ENCODE measurements around the gene MEN1. TPM values are rescaled to one million over a fixed set of nuclear protein-coding genes. Genes with fewer than 3 reads are reported as not detected.

The MEN1 gene
- total and polyA plus RNA-seq, 2 of the 13 experiments (the other 11 are each of a cell fraction or from before 2014, with no cell fraction given), result 20.5 to 27.3 TPM

DNA sequence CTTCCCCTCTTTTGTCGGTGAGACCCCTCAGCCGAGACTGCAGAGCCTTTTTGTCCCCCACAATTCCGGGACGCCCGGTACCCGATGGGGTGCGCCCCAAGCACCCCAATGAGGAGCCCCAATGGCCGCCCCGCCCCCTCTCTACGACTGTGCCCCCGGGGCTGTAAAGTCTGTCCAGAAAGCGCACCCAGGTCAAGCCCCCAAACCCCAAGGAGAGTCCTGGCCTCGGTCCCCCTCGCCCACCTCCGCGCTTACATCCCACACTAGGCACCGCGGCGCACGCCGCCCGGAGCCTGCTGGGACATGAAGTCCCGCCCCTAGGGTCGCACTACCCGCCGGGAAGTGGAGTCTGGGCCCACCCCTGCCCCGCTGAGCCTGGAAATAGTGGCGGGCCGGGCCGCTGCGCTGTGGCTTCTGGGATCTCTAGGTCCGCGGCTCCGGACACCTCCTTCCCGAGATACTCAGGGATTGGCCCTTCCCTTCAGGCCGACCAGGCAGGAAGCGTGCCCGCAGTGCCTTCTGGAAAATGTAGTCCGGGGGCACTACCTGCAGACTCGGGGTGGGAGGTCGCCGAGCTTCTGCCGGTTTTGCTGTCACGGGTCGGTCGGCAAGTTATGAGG lies at the start of gene MEN1 (continued):
- TF ChIP-seq ZNF7 (CRISPR knock-in tag; IDR thresholded peaks at IDR 0.05), result no peak
- TF ChIP-seq TSC22D2 (CRISPR knock-in tag; IDR thresholded peaks at IDR 0.05; ENCODE audit: borderline replicate concordance), result 0 out of 2 replicates have a peak, but pooled peaks have one; percentile 23
- TF ChIP-seq KDM3A (CRISPR knock-in tag; IDR thresholded peaks at IDR 0.05; ENCODE audit: low read depth), result peak; percentile 48; the same call in 1 of the 2 replicates
- no peak for TF ChIP-seq MTA3 (CRISPR knock-in tag; IDR thresholded peaks at IDR 0.05)
- TF ChIP-seq, protein P1, sequence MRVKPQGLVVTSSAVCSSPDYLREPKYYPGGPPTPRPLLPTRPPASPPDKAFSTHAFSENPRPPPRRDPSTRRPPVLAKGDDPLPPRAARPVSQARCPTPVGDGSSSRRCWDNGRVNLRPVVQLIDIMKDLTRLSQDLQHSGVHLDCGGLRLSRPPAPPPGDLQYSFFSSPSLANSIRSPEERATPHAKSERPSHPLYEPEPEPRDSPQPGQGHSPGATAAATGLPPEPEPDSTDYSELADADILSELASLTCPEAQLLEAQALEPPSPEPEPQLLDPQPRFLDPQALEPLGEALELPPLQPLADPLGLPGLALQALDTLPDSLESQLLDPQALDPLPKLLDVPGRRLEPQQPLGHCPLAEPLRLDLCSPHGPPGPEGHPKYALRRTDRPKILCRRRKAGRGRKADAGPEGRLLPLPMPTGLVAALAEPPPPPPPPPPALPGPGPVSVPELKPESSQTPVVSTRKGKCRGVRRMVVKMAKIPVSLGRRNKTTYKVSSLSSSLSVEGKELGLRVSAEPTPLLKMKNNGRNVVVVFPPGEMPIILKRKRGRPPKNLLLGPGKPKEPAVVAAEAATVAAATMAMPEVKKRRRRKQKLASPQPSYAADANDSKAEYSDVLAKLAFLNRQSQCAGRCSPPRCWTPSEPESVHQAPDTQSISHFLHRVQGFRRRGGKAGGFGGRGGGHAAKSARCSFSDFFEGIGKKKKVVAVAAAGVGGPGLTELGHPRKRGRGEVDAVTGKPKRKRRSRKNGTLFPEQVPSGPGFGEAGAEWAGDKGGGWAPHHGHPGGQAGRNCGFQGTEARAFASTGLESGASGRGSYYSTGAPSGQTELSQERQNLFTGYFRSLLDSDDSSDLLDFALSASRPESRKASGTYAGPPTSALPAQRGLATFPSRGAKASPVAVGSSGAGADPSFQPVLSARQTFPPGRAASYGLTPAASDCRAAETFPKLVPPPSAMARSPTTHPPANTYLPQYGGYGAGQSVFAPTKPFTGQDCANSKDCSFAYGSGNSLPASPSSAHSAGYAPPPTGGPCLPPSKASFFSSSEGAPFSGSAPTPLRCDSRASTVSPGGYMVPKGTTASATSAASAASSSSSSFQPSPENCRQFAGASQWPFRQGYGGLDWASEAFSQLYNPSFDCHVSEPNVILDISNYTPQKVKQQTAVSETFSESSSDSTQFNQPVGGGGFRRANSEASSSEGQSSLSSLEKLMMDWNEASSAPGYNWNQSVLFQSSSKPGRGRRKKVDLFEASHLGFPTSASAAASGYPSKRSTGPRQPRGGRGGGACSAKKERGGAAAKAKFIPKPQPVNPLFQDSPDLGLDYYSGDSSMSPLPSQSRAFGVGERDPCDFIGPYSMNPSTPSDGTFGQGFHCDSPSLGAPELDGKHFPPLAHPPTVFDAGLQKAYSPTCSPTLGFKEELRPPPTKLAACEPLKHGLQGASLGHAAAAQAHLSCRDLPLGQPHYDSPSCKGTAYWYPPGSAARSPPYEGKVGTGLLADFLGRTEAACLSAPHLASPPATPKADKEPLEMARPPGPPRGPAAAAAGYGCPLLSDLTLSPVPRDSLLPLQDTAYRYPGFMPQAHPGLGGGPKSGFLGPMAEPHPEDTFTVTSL (CRISPR knock-in tag; IDR thresholded peaks at IDR 0.05; ENCODE audit: borderline replicate concordance), result no peak
- peak; percentile 85 for TF ChIP-seq KAT8 (CRISPR knock-in tag; IDR thresholded peaks at IDR 0.05)
- TF ChIP-seq RAD51 (IDR thresholded peaks at IDR 0.05; ENCODE audit: borderline replicate concordance), result no peak
- TF ChIP-seq TOPORS (CRISPR knock-in tag; IDR thresholded peaks at IDR 0.05), result no peak
- TF ChIP-seq HNF4G (IDR thresholded peaks at IDR 0.05; ENCODE audit: borderline replicate concordance, low read depth, low read length), result no peak
- no peak for TF ChIP-seq HNF4G (CRISPR knock-in tag; IDR thresholded peaks at IDR 0.05; ENCODE audit: borderline replicate concordance, low read depth)
- 0 out of 2 replicates have a peak, but pooled peaks have one; percentile 24 for TF ChIP-seq ZNF230 (CRISPR knock-in tag; IDR thresholded peaks at IDR 0.05)
- no peak for TF ChIP-seq ZNF660 (CRISPR knock-in tag; IDR thresholded peaks at IDR 0.05; ENCODE audit: borderline replicate concordance, low read depth)
- TF ChIP-seq, protein P2, sequence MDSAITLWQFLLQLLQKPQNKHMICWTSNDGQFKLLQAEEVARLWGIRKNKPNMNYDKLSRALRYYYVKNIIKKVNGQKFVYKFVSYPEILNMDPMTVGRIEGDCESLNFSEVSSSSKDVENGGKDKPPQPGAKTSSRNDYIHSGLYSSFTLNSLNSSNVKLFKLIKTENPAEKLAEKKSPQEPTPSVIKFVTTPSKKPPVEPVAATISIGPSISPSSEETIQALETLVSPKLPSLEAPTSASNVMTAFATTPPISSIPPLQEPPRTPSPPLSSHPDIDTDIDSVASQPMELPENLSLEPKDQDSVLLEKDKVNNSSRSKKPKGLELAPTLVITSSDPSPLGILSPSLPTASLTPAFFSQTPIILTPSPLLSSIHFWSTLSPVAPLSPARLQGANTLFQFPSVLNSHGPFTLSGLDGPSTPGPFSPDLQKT (CRISPR knock-in tag; IDR thresholded peaks at IDR 0.05; ENCODE audit: borderline replicate concordance), result no peak
- no peak for TF ChIP-seq JDP2 (CRISPR knock-in tag; IDR thresholded peaks at IDR 0.05; ENCODE audit: borderline replicate concordance)
- TF ChIP-seq ESRRA (CRISPR knock-in tag; IDR thresholded peaks at IDR 0.05; ENCODE audit: low read depth), result no peak
- no peak for TF ChIP-seq GLMP (CRISPR knock-in tag; IDR thresholded peaks at IDR 0.05; ENCODE audit: borderline replicate concordance)
- TF ChIP-seq KLF12 (CRISPR knock-in tag; IDR thresholded peaks at IDR 0.05; ENCODE audit: borderline replicate concordance), result peak; percentile 65; the same call in 1 of the 2 replicates
- peak; percentile 77; the same call in 1 of the 2 replicates for TF ChIP-seq TBX2 (CRISPR knock-in tag; IDR thresholded peaks at IDR 0.05; ENCODE audit: borderline replicate concordance)
- TF ChIP-seq BCL3 (CRISPR knock-in tag; IDR thresholded peaks at IDR 0.05), result peak; percentile 59; the same call in 1 of the 2 replicates
- no peak for TF ChIP-seq ZNF382 (CRISPR knock-in tag; IDR thresholded peaks at IDR 0.05; ENCODE audit: borderline replicate concordance)
- peak; percentile 84 for TF ChIP-seq MEIS1 (CRISPR knock-in tag; IDR thresholded peaks at IDR 0.05; ENCODE audit: borderline replicate concordance)

Data from HepG2 (cell line).